HG03095 (cell line): ENCODE data around the gene RHBG.
A peak's percentile ranks its signal among the peaks of the same experiment; 100 is the strongest.
"Not testable (repeated sequence)": the region's sequence is repeated elsewhere in the genome, so short reads cannot be mapped to it uniquely, and the experiment has no call there.

ENCODE experiments used
- ATAC-seq: cut with Tn5 transposase; IDR thresholded peaks from one replicate; pipeline ENCODE4 v1.9.1; 2021; ENCODE audit warnings: moderate library complexity; ENCODE audit not compliant: unreplicated experiment

Gene RHBG, protein sequence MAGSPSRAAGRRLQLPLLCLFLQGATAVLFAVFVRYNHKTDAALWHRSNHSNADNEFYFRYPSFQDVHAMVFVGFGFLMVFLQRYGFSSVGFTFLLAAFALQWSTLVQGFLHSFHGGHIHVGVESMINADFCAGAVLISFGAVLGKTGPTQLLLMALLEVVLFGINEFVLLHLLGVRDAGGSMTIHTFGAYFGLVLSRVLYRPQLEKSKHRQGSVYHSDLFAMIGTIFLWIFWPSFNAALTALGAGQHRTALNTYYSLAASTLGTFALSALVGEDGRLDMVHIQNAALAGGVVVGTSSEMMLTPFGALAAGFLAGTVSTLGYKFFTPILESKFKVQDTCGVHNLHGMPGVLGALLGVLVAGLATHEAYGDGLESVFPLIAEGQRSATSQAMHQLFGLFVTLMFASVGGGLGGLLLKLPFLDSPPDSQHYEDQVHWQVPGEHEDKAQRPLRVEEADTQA

GRCh38 chr1:156368889-156369684 lies at the start of gene RHBG:
RHBG (plus strand) TSS chr1:156369211; CDS start chr1:156369250, 39 bp downstream.
- ATAC-seq: no peak

- ATAC-seq: no peak
Observed at GRCh38 chr1:156319664-156320063, 49.3 kb upstream of the RHBG start.

- ATAC-seq: no peak
Observed at GRCh38 chr1:156320560-156320959, 48.5 kb upstream of the RHBG start.

DNA sequence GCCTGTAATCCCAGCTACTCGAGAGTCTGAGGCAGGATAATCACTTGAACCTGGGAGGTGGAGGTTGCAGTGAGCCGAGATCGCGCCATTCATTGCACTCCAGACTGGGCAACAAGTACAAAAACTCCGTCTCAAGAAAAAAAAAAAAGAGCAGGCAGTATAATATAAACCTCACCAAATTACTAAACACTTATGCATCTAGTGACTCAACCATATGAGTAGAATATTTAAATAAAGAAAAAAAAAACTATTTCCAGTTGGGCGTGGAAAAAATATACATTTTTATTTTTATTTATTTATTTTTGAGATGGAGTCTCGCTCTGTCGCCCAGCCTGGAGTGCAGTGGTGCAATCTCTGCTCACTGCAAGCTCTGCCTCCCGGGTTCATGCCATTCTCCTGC lies 45.8 kb upstream of the RHBG start:
- ATAC-seq: not testable (repeated sequence)

DNA sequence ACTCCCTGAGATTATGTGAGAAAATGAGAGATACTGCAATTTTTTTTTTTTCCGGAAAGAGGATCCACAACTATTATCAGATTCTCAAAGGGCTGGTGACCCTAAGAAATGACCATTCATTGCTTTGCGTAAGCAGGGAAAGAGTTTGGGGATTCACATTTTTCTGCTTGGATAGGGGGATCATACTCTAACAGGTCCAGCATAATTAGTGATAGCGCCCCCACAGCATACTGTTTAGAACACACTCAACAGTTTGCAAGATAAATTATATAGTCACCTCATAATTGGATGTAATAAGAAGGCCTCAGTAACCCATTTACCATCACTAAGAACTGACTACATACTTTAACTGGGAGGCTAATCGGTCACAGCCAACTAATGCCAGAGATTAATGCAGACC lies 32.8 kb upstream of the RHBG start:
- no peak for ATAC-seq

DNA sequence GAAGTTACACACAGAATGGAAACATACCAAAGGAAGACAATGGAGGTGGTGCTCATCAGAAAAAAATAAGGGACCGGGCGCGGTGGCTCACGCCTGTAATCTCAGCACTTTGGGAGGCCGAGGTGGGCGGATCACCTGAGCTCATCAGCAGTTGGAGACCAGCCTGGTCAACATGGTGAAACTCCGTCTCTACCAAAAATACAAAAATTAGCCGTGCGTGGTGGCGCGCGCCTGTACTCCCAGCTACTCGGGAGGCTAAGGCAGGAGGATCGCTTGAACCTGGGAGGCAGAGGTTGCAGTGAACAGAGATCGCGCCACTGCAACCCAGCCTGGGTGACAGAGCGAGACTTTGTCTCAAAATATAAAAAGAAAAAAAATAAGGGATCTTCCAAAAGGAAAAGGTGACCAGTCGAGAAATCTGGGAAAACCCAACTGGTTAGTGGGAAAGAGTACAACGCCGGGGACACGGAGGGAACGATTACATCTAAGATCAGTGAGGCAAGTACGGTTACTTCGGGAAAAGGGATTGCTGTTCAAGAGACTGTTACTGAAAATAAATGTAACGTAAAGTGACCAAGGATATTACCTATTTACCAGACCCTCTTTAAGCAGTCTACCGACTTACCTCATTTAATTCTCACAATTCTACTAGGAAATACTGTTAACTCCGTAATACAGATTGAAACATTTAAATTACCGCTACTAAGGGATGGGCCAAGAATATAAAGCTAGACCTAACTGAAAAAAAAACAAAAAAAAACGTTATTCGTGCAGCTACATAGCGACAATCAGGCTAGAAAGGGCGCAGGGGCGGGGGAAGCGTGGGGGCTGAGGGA lies 31.7 kb upstream of the RHBG start:
- ATAC-seq: no peak

DNA sequence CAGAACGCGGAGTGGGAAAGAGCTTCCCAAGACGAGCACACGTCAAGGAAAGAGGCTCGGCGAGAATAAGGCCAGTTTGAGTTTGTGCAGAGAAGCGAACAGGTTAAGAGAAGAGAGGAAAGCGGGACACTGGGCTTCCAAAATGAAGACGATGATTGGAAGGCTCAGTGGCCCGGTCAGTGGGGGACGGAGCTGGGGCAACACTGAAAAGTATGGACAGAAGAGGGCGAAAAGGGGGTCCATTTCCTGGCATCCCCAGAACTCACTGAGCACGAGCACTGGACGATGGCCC lies 31.2 kb upstream of the RHBG start:
- no peak for ATAC-seq

DNA sequence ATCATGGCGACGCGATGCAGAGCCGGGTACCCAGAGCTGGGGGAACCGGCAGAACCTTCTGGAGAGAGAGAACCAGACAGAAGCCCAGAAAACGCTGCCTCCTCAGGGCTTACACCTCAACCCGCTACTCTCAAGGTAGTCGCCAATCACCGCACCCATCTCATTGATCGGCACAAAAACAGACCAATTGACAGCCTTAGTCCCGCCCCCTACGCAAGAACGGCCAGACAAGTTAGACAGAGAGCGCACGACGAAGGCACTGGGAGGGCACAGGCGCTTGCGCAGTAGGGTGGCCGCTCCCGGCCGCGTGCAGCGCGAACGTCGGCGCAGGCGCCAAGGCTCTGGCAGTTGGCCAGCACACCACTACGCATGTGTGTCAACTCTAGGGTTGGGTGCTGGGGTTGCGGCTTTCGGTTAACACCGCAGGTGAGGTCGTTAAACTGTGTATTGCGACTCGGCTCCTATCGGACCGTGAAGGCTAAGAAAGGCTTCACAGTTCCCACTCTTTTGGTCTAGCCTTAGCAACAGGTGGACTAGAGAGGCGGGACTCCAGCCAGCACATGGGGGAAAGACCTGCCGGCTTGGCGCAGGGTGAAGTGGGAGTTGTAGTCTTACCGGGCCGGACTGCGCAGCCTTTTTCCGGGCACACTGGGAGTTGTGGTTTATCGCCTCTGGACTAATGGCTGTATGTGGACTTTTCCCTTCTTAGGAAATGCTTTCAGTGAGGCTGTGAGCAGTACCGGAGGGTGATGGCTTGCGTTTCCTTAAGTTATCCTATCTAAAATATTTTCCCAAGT lies 30.6 kb upstream of the RHBG start, which contains the start of the genes CCT3 and TSACC:
CCT3 (minus strand) TSS at position 113 of the 797 bp plus-strand sequence; CDS start at position 5, 108 bp downstream.
TSACC (plus strand) TSS at position 347 of the 797 bp plus-strand sequence. CDS start 1,232 bp downstream, outside the sequence.
- ATAC-seq: peak; percentile 81

DNA sequence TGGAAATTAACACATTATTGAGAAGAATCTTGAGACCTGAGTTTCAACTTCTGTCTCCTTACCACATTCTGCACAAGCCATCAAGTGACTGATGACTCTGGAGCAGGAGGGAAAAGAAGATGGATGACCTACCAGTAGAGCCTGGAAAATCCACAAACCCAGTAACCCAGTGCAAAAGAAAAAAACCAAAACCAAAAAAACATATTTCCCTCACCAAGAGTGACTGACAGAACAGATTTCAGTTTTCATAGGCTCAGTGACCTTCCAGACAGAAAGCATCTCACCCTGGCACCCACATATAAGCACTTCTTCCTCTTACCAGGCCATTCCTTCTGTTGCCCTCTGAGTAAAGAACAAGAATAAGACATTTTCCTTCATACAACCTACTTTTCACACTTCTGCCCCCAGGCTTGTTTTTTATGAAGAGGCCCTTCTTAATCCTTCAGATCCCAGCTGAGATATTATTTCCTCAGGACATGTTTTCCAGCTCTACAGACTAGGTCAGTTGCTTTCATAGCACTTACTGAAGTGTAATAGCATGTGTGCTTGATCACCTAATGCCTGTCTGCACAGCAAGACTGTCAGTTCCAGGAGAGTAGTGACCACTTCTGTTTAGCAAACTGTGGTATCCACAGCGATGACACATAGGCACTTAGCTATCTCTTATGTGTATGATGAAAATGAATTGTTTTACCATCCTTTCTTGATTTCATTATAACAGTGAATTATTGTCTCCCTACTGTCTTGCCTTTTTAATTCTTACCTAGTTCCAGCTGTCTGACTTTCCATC lies 26.6 kb upstream of the RHBG start:
- no peak for ATAC-seq

GRCh38 chr1:156344409-156344808 lies 24.6 kb upstream of the RHBG start:
- ATAC-seq: no peak

DNA sequence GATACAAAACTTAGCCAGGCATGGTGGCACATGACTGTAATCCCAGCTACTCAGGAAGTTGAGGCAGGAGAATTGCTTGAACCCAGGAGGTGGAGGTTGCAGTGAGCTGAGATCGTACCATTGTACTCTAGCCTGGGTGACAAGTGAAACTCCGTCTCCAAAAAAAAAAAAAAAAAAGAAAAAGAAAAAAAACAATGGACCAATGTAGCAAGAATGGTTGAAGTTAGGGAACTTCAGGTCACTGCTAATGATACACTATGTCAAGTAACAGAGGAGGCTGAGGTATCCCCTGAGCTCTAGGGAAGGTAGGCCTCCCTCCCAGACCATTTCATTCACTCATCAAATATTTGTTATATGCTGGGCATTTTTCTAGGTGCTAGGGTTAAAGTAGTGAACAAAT lies 23.0 kb upstream of the RHBG start:
- not testable (repeated sequence) for ATAC-seq

DNA sequence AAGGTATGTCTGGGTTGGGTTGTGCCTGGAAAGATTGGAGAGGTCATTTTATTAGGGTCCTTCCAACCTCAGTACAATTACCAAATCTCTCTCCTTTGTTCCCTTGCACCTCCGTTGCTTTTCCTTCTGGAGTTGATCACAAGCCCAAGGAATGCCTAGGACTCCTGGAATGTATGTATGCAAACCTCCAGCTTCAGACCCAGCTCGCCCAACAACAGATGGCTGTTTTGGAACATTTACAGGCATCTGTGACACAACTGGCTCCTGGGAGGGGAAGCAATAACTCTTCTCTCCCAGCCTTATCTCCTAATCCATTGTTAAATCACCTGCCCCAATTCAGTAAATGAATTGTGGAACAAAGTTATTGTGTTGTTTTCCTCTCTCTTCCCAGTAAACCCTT lies 22.4 kb upstream of the RHBG start:
- ATAC-seq: no peak

DNA sequence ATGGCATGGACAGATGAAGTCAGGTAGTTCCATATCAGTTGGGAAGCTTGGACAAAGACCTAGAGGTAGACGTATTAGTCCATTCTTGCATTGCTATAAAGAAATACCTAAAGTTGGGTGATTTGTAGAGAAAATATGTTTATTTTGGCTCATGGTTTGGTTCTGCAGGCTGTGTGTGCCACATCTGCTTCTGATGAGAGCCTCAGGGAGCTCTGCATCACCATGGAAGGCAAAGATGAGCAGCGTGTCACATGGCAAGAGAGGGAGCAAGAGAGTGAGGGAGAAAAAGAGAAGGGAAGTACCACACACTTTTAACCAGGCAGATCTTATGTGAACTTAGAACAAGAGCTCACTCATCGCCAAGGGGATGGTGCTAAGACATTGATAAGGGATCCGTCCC lies 21.7 kb upstream of the RHBG start:
- no peak for ATAC-seq

- ATAC-seq: not testable (repeated sequence)
Observed at GRCh38 chr1:156352481-156352880, 16.5 kb upstream of the RHBG start.

GRCh38 chr1:156356262-156356874 lies 12.6 kb upstream of the RHBG start:
- ATAC-seq: no peak

DNA sequence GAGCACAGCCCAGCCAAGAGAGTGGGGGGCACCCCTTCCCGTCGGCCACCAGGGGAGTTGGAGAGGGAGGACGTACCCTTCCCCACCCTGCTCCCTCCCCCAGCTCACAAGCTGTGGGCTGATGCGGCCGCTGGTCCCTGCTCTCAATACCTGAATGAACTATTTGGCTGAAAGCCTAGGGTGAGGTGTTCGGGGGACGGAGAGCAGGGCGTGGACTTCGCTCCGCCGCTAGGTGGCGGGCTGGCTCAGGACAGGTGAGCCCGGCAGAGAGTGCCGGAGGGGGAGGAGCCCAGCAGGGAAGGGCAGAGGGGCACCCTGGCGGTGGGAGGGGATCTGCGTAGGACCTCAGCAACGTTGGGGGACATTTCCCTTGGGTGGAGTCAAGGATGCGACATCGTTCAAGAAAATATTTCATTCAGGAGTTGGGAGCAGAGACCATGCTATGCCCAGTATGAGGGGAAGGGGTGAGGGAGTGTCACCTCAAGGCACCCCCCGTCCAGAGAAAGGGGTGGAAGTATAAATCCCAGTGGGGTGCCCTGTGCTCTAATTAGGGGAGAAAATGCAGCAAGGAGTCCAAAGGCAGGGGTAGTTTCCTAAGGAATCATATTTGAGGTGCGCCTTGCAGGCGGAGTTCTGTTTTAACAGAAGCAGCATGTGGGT lies 12.0 kb upstream of the RHBG start:
- no peak for ATAC-seq

DNA sequence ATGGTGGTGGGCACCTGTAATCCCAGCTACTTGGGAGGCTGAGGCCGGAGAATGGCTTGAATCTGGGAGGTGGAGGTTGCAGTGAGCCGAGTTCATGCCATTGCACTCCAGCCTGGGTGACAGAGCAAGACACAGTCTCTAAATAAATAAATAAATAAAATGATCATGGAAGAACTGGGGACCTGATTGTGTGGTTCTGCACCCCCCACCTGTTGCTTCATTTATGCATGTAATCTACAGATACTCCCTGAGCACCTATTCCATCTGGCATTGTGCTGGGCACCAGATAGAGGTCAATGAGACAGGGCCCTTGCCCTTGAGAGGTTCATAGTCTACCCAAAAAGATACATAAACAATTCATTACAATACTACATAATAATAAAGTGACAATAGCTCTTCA lies 11.0 kb upstream of the RHBG start:
- ATAC-seq: no peak

- ATAC-seq: no peak
Observed at GRCh38 chr1:156358641-156359040, 10.4 kb upstream of the RHBG start.

DNA sequence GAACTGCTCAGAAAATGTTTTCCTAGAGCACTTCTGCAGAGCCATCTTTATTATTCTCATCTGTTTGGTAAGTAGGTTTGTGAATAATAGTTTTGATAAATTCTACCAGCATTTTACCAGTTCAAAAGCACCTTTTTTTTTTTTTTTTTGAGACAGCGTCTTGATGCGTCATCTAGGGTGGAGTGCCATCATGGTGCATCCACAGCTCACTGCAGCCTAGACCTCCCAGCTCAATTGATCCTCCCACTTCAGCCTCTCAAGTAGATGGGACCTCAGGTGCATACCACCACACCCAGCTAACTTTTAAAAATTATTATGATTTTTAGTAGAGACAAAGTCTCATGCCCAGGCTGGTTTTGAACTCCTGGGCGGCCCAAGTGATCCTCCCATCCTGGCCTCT lies 9.8 kb upstream of the RHBG start:
- ATAC-seq: no peak
